ENCODE measurements around the gene VSIG1. TPM values are rescaled to one million over a fixed set of nuclear protein-coding genes. Genes with fewer than 3 reads are reported as not detected.

VSIG1 gene
- total RNA-seq, 1 donor from 2014 or later: 0.29 TPM

- no peak for DNase-seq (ENCODE audit: low read depth)
- TF ChIP-seq CTCF (IDR thresholded peaks at IDR 0.05; ENCODE audit: insufficient read depth, low read length, poor library complexity, severe bottlenecking): no peak
- Histone ChIP-seq H3K27me3 (ENCODE audit: control insufficient read depth, insufficient read depth, low read length) (peaks cover 8% of the 10 kb centered on the region), H3K36me3 (ENCODE audit: control insufficient read depth, insufficient read depth, low read length) (no peaks in the 10 kb centered on the region), H3K4me3 (ENCODE audit: low read depth, low read length) (no peak overlapping the region)
Observed at GRCh38 chrX:108064613-108065012, 19.7 kb downstream of the VSIG1 start.

- no peak overlapping the region for H3K4me3 ChIP-seq (ENCODE audit: low read depth, low read length)
- H3K27me3 ChIP-seq (ENCODE audit: control insufficient read depth, insufficient read depth, low read length): peaks cover 2% of the 10 kb centered on the region
- no peak for DNase-seq (ENCODE audit: low read depth)
- no peak for TF ChIP-seq CTCF (IDR thresholded peaks at IDR 0.05; ENCODE audit: insufficient read depth, low read length, poor library complexity, severe bottlenecking)
- no peaks in the 10 kb centered on the region for H3K36me3 ChIP-seq (ENCODE audit: control insufficient read depth, insufficient read depth, low read length)
Observed at GRCh38 chrX:108068121-108068520, 23.3 kb downstream of the VSIG1 start.

DNA sequence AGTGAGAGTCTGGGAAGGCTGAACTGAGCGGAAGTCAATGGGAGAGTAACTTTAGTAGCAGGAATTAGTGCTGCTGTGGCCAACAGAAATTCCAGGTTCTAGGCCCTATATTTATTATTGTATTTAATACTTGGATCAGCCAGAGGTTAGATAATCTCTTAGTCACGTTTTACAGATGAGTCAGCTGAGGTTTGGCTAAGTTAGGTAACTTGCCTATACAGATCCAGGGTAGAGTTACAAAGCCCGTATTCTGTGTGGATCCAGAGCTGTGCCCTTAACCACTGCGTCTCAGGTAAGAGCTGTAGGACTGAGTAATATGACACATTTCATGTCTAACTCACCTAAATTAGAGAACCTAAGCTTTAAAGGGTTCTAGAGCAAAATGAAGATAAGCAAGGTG is 26.0 kb downstream of the VSIG1 start:
- no peak for DNase-seq (ENCODE audit: low read depth)
- Histone ChIP-seq H3K36me3 (ENCODE audit: control insufficient read depth, insufficient read depth, low read length) (no peaks in the 10 kb centered on the region), H3K27me3 (ENCODE audit: control insufficient read depth, insufficient read depth, low read length) (peaks cover 2% of the 10 kb centered on the region), H3K4me3 (ENCODE audit: low read depth, low read length) (no peak overlapping the region)
- no peak for TF ChIP-seq CTCF (IDR thresholded peaks at IDR 0.05; ENCODE audit: insufficient read depth, low read length, poor library complexity, severe bottlenecking)

DNA sequence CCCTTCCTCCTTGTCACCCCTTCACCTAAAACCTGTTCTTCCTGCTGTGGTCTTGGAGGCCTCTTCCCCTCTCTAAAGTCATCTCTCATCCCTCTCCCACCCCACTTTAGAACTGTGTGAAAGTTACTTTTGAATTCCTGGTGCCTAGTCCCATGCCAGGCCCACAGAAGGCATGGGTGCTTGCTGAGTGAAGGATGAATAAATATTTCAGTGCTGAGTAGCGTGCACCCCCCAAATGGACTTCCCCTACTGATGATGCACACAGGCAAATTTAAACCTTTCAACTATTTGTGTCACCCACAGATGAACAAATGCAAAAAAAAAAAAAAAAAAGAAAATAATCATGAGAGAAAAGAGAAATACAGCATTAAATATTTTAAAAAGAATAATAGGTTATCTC is 26.7 kb downstream of the VSIG1 start:
- no peaks in the 10 kb centered on the region for H3K36me3 ChIP-seq (ENCODE audit: control insufficient read depth, insufficient read depth, low read length)
- TF ChIP-seq CTCF (IDR thresholded peaks at IDR 0.05; ENCODE audit: insufficient read depth, low read length, poor library complexity, severe bottlenecking): no peak
- H3K27me3 ChIP-seq (ENCODE audit: control insufficient read depth, insufficient read depth, low read length): peaks cover 2% of the 10 kb centered on the region
- no peak for DNase-seq (ENCODE audit: low read depth)
- H3K4me3 ChIP-seq (ENCODE audit: low read depth, low read length): no peak overlapping the region

DNA sequence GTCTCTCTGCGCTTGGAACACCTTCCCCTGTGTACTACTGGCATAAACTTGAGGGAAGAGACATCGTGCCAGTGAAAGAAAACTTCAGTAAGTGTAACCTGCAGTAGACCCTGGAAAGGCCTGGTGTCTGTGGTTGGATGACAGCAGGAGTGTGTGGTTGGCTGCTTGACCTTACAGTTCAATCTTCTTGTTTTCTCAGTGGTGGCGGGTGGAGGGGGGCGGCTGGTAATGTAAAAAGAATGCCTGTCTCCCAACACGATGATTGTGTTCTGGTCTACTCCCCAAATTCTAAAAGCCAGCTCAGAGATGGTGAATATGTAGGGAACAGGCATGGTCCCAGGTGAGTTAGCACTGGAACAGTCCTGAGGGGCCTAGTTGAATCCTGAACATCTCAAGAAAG is 27.9 kb downstream of the VSIG1 start:
- peak; percentile 28 for DNase-seq (ENCODE audit: low read depth)
- H3K27me3 ChIP-seq (ENCODE audit: control insufficient read depth, insufficient read depth, low read length): peaks cover 4% of the 10 kb centered on the region
- H3K36me3 ChIP-seq (ENCODE audit: control insufficient read depth, insufficient read depth, low read length): no peaks in the 10 kb centered on the region
- H3K4me3 ChIP-seq (ENCODE audit: low read depth, low read length): no peak overlapping the region
- TF ChIP-seq CTCF (IDR thresholded peaks at IDR 0.05; ENCODE audit: insufficient read depth, low read length, poor library complexity, severe bottlenecking): no peak

DNA sequence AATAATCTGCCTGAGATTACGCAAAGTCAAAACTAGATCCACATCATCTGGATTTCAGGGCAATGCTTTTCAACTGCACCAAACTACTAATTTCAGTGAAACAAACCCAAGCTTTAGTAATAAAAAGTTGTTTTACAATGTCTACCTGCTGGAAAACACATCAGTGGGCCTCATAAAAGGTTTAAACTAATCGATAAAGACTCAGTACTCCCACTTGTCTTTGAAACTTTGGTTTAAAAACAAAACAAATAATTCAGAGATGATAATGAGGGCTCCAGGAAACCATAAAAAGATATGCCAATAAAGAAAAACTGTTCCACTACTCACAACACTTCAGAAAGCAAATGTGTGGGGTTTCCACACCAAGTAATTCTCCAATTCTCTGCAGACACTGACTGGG is 36.2 kb downstream of the VSIG1 start:
- Histone ChIP-seq H3K4me3 (ENCODE audit: low read depth, low read length) (no peak overlapping the region), H3K27me3 (ENCODE audit: control insufficient read depth, insufficient read depth, low read length) (peaks cover 2% of the 10 kb centered on the region), H3K36me3 (ENCODE audit: control insufficient read depth, insufficient read depth, low read length) (no peaks in the 10 kb centered on the region)
- DNase-seq (ENCODE audit: low read depth): no peak
- TF ChIP-seq CTCF (IDR thresholded peaks at IDR 0.05; ENCODE audit: insufficient read depth, low read length, poor library complexity, severe bottlenecking): no peak
